ENCODE data around the gene NOTO. TPM values are rescaled to one million over a fixed set of nuclear protein-coding genes. Genes with fewer than 3 reads are reported as not detected.
"Not testable (repeated sequence)": the region's sequence is repeated elsewhere in the genome, so short reads cannot be mapped to it uniquely, and the experiment has no call there.

The NOTO gene
- total RNA-seq, 3 donors from 2014 or later (not counting 1 experiment from before 2014, with no cell fraction given), result not detected

DNA sequence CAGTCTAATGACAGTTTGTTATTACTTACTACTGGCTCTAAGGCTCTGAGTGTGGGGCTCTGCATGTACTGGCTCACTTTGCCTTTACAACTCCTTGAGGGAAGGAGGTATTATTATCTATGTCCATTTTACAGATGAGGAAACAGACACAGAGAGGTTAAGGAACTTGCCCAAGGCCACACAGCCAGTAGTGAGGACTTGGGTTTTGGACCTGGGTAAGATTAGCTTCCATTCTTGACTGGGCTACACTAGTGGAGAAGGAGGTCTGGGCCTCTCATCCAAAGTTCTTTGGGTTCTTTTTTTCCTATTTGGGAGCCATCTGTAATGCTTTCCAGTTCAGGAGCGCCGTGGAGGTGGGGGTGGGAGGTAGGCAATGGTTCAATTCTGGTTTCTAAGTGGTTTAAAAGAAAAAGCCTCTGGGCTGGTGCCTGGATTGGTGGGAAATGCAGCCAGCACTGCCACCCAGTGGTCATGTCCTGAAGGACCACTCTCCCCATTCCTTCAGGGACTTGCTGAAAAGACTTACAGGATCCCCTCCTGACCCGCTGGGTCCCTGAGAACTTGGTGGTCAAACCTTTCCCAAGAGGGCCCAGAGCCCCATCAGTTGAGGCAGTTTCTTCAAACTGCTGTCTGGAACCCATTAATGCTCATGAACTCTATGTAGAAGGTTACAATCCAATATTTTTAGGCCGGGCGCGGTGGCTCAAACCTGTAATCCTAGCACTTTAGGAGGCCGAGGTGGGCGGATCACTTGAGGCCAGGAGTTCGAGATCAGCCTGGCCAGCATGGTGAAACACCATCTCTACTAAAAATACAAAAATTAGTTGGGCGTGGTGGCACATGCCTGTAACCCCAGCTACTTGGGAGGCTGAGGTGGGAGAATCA is 38.6 kb upstream of the NOTO start:
- Mint-ChIP-seq H3K9me3 (no peaks in the 10 kb centered on the region), H3K4me3 (no peak overlapping the region), H3K36me3 (no peaks in the 10 kb centered on the region), H3K27ac (no peak overlapping the region), H3K4me1 (no peaks in the 10 kb centered on the region), H3K27me3 (ENCODE audit: low read depth in 2 of 2) (peaks cover 15 to 22% of the 10 kb centered on the region in 2 donors)
- 63% methylated on average over 8 of the region's 10 CpGs for WGBS (ENCODE audit: insufficient coverage)
- H3K27me3 ChIP-seq (ENCODE audit: control insufficient read depth, insufficient read depth, low read length), result no peaks in the 10 kb centered on the region
- H3K4me1 ChIP-seq (ENCODE audit: control insufficient read depth, insufficient read depth, low read length), result no peaks in the 10 kb centered on the region
- intact Hi-C loops (cut with micrococcal nuclease), result loop anchor here (1.0 kb wide), 3 partner anchors 78 to 271 kb away; no protein-coding TSS in a partner anchor
- no peak overlapping the region for H3K27ac ChIP-seq (ENCODE audit: low read length)
- H3K4me3 ChIP-seq (ENCODE audit: low read length), result no peak overlapping the region
- no peaks in the 10 kb centered on the region for H3K36me3 ChIP-seq (ENCODE audit: control insufficient read depth, insufficient read depth, low read length)
- ATAC-seq, result peak; percentile 70 to 92 (median 87)
- peak; percentile 51 to 80 for DNase-seq
- TF ChIP-seq CTCF (IDR thresholded peaks at IDR 0.05), result peak; percentile 81
- no peaks in the 10 kb centered on the region for H3K9me3 ChIP-seq (ENCODE audit: control insufficient read depth, insufficient read depth, low read length)

DNA sequence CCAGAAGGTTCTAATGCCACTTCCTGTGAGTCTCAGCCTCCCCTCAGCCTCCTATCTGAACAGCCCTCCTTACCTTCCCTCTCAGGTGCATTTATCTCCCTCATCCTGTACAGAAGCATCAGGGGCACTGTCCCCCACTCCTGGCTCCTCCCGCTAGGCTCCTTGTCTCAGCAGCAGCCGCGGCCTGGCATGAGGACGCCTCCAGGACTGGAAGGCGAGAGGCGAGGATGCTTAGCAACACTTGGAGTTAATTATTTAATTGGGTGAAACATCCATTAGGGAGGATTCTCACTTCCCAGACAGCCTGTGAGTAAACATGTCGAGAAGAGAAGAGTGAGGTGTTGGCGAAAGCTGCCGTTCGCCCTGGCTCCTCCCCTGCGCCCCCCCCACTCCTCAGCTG is 36.4 kb upstream of the NOTO start:
- DNase-seq; H3K27ac ChIP-seq (ENCODE audit: low read length); H3K4me1 Mint-ChIP-seq; H3K36me3 Mint-ChIP-seq; ATAC-seq; H3K9me3 ChIP-seq (ENCODE audit: control insufficient read depth, insufficient read depth, low read length); H3K4me1 ChIP-seq (ENCODE audit: control insufficient read depth, insufficient read depth, low read length); H3K36me3 ChIP-seq (ENCODE audit: control insufficient read depth, insufficient read depth, low read length); H3K9me3 Mint-ChIP-seq; H3K27me3 ChIP-seq (ENCODE audit: control insufficient read depth, insufficient read depth, low read length); H3K4me3 ChIP-seq (ENCODE audit: low read length); H3K27ac Mint-ChIP-seq; intact Hi-C loops (cut with micrococcal nuclease); H3K4me3 Mint-ChIP-seq: not testable (repeated sequence)
- peaks cover 5 to 14% of the 10 kb centered on the region in 2 donors for H3K27me3 Mint-ChIP-seq (ENCODE audit: low read depth in 2 of 2)
- WGBS (ENCODE audit: insufficient coverage), result 75% methylated on average over 4 of the region's 11 CpGs

DNA sequence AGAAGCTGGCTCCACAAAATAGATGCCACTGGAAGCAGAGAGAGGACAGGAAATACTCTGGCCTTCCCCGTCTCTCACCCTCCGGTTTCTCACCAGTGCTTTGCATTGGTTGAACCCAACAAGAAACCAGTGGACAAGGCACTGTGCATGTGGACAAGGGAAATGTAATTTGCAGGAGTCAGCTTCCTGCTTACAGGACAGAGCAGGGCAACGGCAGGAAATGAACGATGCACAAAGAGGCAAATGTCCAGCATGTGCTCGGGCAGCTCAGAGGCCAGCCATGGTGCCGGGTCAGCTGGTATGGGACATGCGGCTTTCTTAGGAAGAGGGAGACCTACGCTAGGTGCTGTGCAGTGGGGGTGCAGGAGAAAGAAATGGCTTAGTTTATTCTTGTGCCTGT is 35.6 kb upstream of the NOTO start:
- 97% methylated on average over 3 of the region's 8 CpGs for WGBS (ENCODE audit: insufficient coverage)
- H3K27me3 Mint-ChIP-seq (ENCODE audit: low read depth in 2 of 2); intact Hi-C loops (cut with micrococcal nuclease): not testable (repeated sequence)

GRCh38 chr2:73168348-73168747 is 34.0 kb upstream of the NOTO start:
- H3K36me3 Mint-ChIP-seq; DNase-seq; H3K4me3 ChIP-seq (ENCODE audit: low read length); intact Hi-C loops (cut with micrococcal nuclease); H3K27ac Mint-ChIP-seq; H3K36me3 ChIP-seq (ENCODE audit: control insufficient read depth, insufficient read depth, low read length); ATAC-seq; H3K27ac ChIP-seq (ENCODE audit: low read length); H3K4me3 Mint-ChIP-seq; H3K27me3 Mint-ChIP-seq (ENCODE audit: low read depth in 2 of 2); H3K4me1 ChIP-seq (ENCODE audit: control insufficient read depth, insufficient read depth, low read length); H3K9me3 Mint-ChIP-seq; H3K4me1 Mint-ChIP-seq; H3K27me3 ChIP-seq (ENCODE audit: control insufficient read depth, insufficient read depth, low read length); H3K9me3 ChIP-seq (ENCODE audit: control insufficient read depth, insufficient read depth, low read length): not testable (repeated sequence)

More for the DNA sequence above, 35.6 kb upstream of the NOTO start:
- H3K36me3 ChIP-seq (ENCODE audit: control insufficient read depth, insufficient read depth, low read length); H3K9me3 Mint-ChIP-seq; H3K27ac Mint-ChIP-seq; H3K4me3 ChIP-seq (ENCODE audit: low read length); H3K36me3 Mint-ChIP-seq; H3K9me3 ChIP-seq (ENCODE audit: control insufficient read depth, insufficient read depth, low read length); H3K4me1 ChIP-seq (ENCODE audit: control insufficient read depth, insufficient read depth, low read length); H3K27me3 ChIP-seq (ENCODE audit: control insufficient read depth, insufficient read depth, low read length); H3K4me3 Mint-ChIP-seq; DNase-seq; H3K27ac ChIP-seq (ENCODE audit: low read length); ATAC-seq; H3K4me1 Mint-ChIP-seq: not testable (repeated sequence)

GRCh38 chr2:73170341-73170740 is 32.0 kb upstream of the NOTO start:
- H3K4me3 Mint-ChIP-seq; H3K27ac ChIP-seq (ENCODE audit: low read length); H3K4me1 Mint-ChIP-seq; H3K36me3 ChIP-seq (ENCODE audit: control insufficient read depth, insufficient read depth, low read length); H3K27me3 Mint-ChIP-seq (ENCODE audit: low read depth in 2 of 2); H3K27ac Mint-ChIP-seq; H3K9me3 Mint-ChIP-seq; DNase-seq; H3K9me3 ChIP-seq (ENCODE audit: control insufficient read depth, insufficient read depth, low read length); intact Hi-C loops (cut with micrococcal nuclease); H3K4me3 ChIP-seq (ENCODE audit: low read length); H3K36me3 Mint-ChIP-seq; H3K4me1 ChIP-seq (ENCODE audit: control insufficient read depth, insufficient read depth, low read length); ATAC-seq; H3K27me3 ChIP-seq (ENCODE audit: control insufficient read depth, insufficient read depth, low read length): not testable (repeated sequence)
- WGBS (ENCODE audit: insufficient coverage), result 64% methylated on average over 3 of the region's 7 CpGs
